ENCODE data around the gene CRYBG3. TPM values are rescaled to one million over a fixed set of nuclear protein-coding genes. Genes with fewer than 3 reads are reported as not detected.
"Not testable (repeated sequence)": the region's sequence is repeated elsewhere in the genome, so short reads cannot be mapped to it uniquely, and the experiment has no call there.

CRYBG3 gene
- total RNA-seq, 1 donor from 2014 or later = 13.4 TPM

- DNase-seq (ENCODE audit: low read depth) (no peak), FAIRE-seq (no peak)
- Histone ChIP-seq H3K4me3 (ENCODE audit: low read depth, low read length) (no peak overlapping the region), H3K36me3 (ENCODE audit: control insufficient read depth, insufficient read depth, low read length) (peaks cover 1% of the 10 kb centered on the region), H3K27me3 (ENCODE audit: control insufficient read depth, insufficient read depth, low read length) (no peaks in the 10 kb centered on the region)
- no peak for TF ChIP-seq CTCF (IDR thresholded peaks at IDR 0.05; ENCODE audit: insufficient read depth, low read length, severe bottlenecking)
Measured at GRCh38 chr3:97896547-97896946, 74.7 kb downstream of the CRYBG3 start.

- H3K4me3 ChIP-seq (ENCODE audit: low read depth, low read length) = no peak overlapping the region
- no peak for TF ChIP-seq CTCF (IDR thresholded peaks at IDR 0.05; ENCODE audit: insufficient read depth, low read length, severe bottlenecking)
- FAIRE-seq = no peak
- H3K27me3 ChIP-seq (ENCODE audit: control insufficient read depth, insufficient read depth, low read length) = no peaks in the 10 kb centered on the region
- no peak for DNase-seq (ENCODE audit: low read depth)
- no peaks in the 10 kb centered on the region for H3K36me3 ChIP-seq (ENCODE audit: control insufficient read depth, insufficient read depth, low read length)
Measured at GRCh38 chr3:97899331-97899730, 77.5 kb downstream of the CRYBG3 start.

GRCh38 chr3:97901313-97902248 lies 79.8 kb downstream of the CRYBG3 start:
- Histone ChIP-seq H3K27me3 (ENCODE audit: control insufficient read depth, insufficient read depth, low read length) (no peaks in the 10 kb centered on the region), H3K36me3 (ENCODE audit: control insufficient read depth, insufficient read depth, low read length) (no peaks in the 10 kb centered on the region), H3K4me3 (ENCODE audit: low read depth, low read length) (no peak overlapping the region)
- FAIRE-seq (no peak), DNase-seq (ENCODE audit: low read depth) (peak; percentile 17)
- TF ChIP-seq CTCF (IDR thresholded peaks at IDR 0.05; ENCODE audit: insufficient read depth, low read length, severe bottlenecking) = no peak

- not testable (repeated sequence) for H3K36me3 ChIP-seq (ENCODE audit: control insufficient read depth, insufficient read depth, low read length); H3K4me3 ChIP-seq (ENCODE audit: low read depth, low read length); DNase-seq (ENCODE audit: low read depth); FAIRE-seq; H3K27me3 ChIP-seq (ENCODE audit: control insufficient read depth, insufficient read depth, low read length)
Measured at GRCh38 chr3:97909830-97910229, 88.0 kb downstream of the CRYBG3 start.

GRCh38 chr3:97910236-97910831 lies 88.5 kb downstream of the CRYBG3 start:
- not testable (repeated sequence) for FAIRE-seq; H3K27me3 ChIP-seq (ENCODE audit: control insufficient read depth, insufficient read depth, low read length); H3K4me3 ChIP-seq (ENCODE audit: low read depth, low read length); H3K36me3 ChIP-seq (ENCODE audit: control insufficient read depth, insufficient read depth, low read length); DNase-seq (ENCODE audit: low read depth)

GRCh38 chr3:97910931-97911351 lies 89.1 kb downstream of the CRYBG3 start:
- DNase-seq (ENCODE audit: low read depth) (peak; percentile 28), FAIRE-seq (no peak)
- no peak overlapping the region for H3K4me3 ChIP-seq (ENCODE audit: low read depth, low read length)
- no peaks in the 10 kb centered on the region for H3K27me3 ChIP-seq (ENCODE audit: control insufficient read depth, insufficient read depth, low read length)
- H3K36me3 ChIP-seq (ENCODE audit: control insufficient read depth, insufficient read depth, low read length) = no peaks in the 10 kb centered on the region
- TF ChIP-seq CTCF (IDR thresholded peaks at IDR 0.05; ENCODE audit: insufficient read depth, low read length, severe bottlenecking) = no peak

All from bronchial epithelial cell (primary cell).